IPS DF 6.9 (cell line): ENCODE results near the gene FBXW7.

Experiments
- DNase-seq: peaks from one replicate; pipeline ENCODE4 v3.0.0-alpha.2; 2013; ENCODE audit warnings: low read depth, low spot score
- H3K27ac ChIP-seq: one replicate; pipeline ENCODE4 v1.5.1; 2013; ENCODE audit warnings: low read length, control low read depth
- H3K27me3 ChIP-seq: 2 replicates; pipeline ENCODE4 v1.6.1; 2013; ENCODE audit warnings: mild to moderate bottlenecking, low read length; ENCODE audit not compliant: control insufficient read depth, insufficient read depth
- H3K36me3 ChIP-seq: 2 replicates; pipeline ENCODE4 v1.6.1; 2013; ENCODE audit warnings: low read length; ENCODE audit not compliant: control insufficient read depth, insufficient read depth
- H3K4me1 ChIP-seq: 2 replicates; pipeline ENCODE4 v1.6.1; 2013; ENCODE audit warnings: low read length; ENCODE audit not compliant: control insufficient read depth, insufficient read depth
- H3K4me3 ChIP-seq: 2 replicates; pipeline ENCODE4 v1.5.1; 2013; ENCODE audit warnings: mild to moderate bottlenecking, low read length
- H3K9me3 ChIP-seq: 2 replicates; pipeline ENCODE4 v1.6.1; 2013; ENCODE audit warnings: low read length, inconsistent platforms; ENCODE audit not compliant: control insufficient read depth, insufficient read depth
- WGBS: extraction: QIAGEN DNeasy Blood & Tissue Kit; methylation state at CpG from one replicate; pipeline ENCODE4 v1.1.7; 2013; ENCODE audit warnings: mixed read lengths, missing lambda C conversion rate; ENCODE audit not compliant: insufficient read length, insufficient coverage; 5-methylcytosine and 5-hydroxymethylcytosine counted together

The FBXW7 gene

DNA sequence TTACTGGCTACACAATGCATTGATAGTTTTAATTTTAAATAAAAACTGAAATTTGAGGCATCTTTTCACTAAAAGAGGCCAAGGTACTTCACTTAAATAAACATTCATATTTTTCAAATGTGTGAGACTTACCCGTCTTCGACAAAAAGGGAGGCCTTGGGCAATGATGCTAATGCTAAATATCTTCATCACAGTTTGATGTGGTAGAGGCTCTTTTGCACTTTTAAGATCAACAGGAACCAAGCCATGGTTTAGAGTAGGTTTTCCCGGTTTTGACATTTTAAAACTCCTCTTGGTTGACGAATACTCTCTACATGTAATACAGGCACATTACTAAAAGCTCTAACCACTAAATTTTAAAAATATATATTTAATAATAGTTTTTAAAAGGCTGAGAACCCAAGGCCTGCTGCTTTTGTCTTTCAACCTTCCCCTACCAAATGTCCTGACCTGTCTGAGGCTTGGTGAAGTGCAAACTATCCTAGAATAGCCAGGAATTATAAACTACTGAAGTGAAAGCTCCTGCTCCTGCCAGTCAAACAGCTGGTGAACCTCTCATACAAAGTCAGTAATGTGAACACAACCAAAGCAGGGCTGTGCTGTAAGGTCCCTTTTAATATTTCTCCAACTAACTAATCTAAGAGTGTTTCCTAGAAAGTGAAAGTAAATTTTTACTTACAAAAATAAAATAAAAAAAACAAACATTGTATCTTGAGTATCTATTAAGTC is 153.7 kb downstream of the FBXW7 start:
- Histone ChIP-seq H3K4me1 (0 out of 2 replicates have a peak, but pooled peaks cover 1% of the 10 kb centered on the region), H3K9me3 (no peaks in the 10 kb centered on the region), H3K27ac (no peak overlapping the region), H3K27me3 (no peaks in the 10 kb centered on the region), H3K36me3 (no peaks in the 10 kb centered on the region), H3K4me3 (no peak overlapping the region)
- DNase-seq = no peak
- no CpG with 5 or more reads among the region's 4 CpGs for WGBS

DNA sequence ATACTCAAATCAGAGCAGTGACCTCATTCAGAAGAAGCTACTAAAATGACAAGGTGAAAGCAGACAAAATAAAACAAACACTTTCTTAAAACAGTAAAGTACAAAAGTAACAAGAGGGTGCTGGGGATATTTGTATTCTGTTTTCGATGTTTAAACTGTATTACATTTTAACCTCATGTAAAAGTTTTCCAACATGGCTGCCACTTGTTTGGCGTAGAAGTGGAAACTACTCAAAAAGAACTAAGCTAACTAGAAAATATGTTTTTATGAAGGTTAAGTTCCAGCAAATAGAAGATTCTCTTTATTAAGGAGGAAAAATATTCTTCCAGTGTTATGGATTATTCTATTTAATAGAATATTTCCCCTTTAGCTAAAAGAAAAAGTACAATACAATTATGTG is 155.0 kb downstream of the FBXW7 start:
- H3K36me3 ChIP-seq = no peaks in the 10 kb centered on the region
- H3K27ac ChIP-seq = no peak overlapping the region
- WGBS = no CpG with 5 or more reads among the region's 2 CpGs
- H3K27me3 ChIP-seq = no peaks in the 10 kb centered on the region
- DNase-seq = no peak
- H3K4me3 ChIP-seq = no peak overlapping the region
- 0 out of 2 replicates have a peak, but pooled peaks cover 1% of the 10 kb centered on the region for H3K4me1 ChIP-seq
- H3K9me3 ChIP-seq = no peaks in the 10 kb centered on the region

DNA sequence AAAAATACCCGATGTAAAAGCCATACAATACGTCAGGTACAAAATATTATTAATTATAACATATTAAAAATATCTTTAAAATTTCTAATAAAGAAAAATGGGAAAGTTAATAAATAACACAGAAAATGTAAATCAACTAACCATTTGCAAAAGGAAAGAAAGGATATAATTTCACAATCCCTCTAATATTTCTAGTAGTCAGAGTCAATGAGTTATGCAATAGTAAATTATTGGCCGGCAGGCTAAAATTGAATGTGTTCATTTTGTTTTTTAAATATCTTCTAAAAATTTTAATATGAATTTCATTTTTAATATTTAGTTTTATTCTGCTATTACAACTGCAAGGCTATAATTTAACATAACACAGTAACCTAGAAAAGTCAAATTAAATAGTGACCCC is 155.7 kb downstream of the FBXW7 start:
- Histone ChIP-seq H3K4me3 (no peak overlapping the region), H3K36me3 (no peaks in the 10 kb centered on the region), H3K9me3 (no peaks in the 10 kb centered on the region), H3K4me1 (0 out of 2 replicates have a peak, but pooled peaks cover 1% of the 10 kb centered on the region), H3K27me3 (no peaks in the 10 kb centered on the region), H3K27ac (no peak overlapping the region)
- WGBS = no CpG with 5 or more reads among the region's 3 CpGs
- DNase-seq = no peak

DNA sequence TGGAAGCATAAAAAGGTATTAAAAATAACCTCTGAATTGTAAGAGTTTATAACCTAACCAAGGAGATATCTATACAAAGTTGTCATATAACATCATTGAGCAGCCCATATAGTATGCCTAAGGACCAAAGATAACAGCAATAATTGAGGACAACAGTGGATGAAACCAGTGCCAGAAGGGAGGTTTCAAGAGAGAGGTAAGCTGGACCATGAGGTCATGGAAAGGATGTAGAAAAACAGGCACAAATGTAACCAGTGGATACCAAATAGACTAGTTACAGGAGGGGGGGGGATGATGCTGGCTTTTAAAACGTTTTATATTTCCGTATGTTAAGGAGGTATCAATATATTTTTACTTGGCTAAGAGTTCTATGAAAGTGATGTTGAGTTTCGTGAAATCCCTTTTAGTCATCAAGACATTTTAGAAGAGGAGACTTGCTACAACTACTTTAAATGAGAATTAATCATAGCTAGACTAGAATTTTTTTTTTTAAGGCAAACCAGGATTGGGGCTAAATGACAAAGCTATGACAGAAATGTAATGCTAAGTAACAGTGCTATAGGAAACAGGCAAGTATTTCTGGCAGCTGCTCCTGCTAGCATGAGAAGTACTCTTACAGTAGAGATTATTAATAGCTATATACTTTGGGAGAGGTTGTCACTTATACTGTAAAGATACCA is 161.1 kb downstream of the FBXW7 start:
- H3K4me3 ChIP-seq = no peak overlapping the region
- no peaks in the 10 kb centered on the region for H3K4me1 ChIP-seq
- no peak for DNase-seq
- WGBS = no CpG with 5 or more reads among the region's 3 CpGs
- H3K27me3 ChIP-seq = no peaks in the 10 kb centered on the region
- H3K36me3 ChIP-seq = no peaks in the 10 kb centered on the region
- no peak overlapping the region for H3K27ac ChIP-seq
- H3K9me3 ChIP-seq = no peaks in the 10 kb centered on the region

DNA sequence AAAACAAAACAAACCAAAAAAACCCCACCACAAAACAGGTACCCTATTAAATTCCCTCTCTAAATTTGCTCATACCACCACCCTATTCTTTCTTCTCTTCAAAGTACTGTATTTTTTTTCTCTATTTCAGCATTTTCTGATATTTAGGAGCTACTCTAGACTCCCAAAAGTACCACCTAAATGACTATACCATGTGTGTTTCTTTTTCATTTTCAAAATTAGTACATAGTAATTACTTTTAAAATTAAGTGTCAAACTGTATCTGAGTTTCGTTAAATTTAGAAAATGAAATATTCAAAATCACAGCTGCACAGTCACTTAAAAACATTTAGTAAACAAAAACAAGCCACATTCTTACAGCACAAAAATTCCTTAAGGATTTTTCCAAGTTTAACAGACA is 161.7 kb downstream of the FBXW7 start:
- Histone ChIP-seq H3K9me3 (no peaks in the 10 kb centered on the region), H3K36me3 (no peaks in the 10 kb centered on the region), H3K4me1 (no peaks in the 10 kb centered on the region), H3K27me3 (no peaks in the 10 kb centered on the region), H3K4me3 (no peak overlapping the region), H3K27ac (no peak overlapping the region)
- WGBS = no CpG with 5 or more reads among the region's 1 CpG
- no peak for DNase-seq

DNA sequence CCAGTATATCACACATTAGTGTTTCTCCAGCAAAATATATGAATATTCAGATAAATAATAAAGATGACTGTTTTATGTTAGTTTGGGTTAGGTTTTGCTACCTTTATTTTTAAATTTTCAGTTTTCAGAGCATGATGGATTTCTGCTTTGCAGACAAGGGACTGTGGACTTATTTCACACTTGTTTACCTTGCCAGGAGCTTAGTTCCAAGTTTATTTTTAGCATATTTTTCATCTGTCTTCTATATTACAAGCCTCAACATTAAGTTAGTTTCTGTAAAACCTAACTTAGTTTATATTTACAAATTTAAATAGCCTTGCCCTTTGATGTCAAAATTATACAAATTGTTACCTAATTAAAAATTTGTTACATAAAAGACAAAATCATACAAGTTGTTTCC is 163.4 kb downstream of the FBXW7 start:
- DNase-seq = no peak
- H3K9me3 ChIP-seq = no peaks in the 10 kb centered on the region
- H3K4me3 ChIP-seq = no peak overlapping the region
- no peaks in the 10 kb centered on the region for H3K36me3 ChIP-seq
- H3K27ac ChIP-seq = no peak overlapping the region
- no peaks in the 10 kb centered on the region for H3K27me3 ChIP-seq
- no peaks in the 10 kb centered on the region for H3K4me1 ChIP-seq

DNA sequence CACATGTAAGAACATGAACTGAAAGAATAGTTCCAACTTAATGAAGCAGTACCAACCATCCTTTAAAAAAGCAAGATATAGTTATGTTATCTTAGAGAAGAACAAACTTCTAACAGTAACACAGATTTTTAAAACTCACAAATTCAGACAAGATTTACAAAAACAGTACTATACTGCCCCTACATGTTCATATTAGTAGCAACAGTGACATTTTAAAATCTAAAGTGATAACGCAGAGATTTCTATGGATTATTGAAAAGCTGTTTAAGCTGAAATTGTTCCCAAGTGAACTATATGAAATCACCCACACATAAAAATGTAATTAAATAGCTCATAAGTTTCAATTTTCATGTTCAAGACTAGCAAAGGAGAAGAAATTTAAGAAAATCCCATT is 166.0 kb downstream of the FBXW7 start:
- no CpG with 5 or more reads among the region's 1 CpG for WGBS
- DNase-seq = no peak

DNA sequence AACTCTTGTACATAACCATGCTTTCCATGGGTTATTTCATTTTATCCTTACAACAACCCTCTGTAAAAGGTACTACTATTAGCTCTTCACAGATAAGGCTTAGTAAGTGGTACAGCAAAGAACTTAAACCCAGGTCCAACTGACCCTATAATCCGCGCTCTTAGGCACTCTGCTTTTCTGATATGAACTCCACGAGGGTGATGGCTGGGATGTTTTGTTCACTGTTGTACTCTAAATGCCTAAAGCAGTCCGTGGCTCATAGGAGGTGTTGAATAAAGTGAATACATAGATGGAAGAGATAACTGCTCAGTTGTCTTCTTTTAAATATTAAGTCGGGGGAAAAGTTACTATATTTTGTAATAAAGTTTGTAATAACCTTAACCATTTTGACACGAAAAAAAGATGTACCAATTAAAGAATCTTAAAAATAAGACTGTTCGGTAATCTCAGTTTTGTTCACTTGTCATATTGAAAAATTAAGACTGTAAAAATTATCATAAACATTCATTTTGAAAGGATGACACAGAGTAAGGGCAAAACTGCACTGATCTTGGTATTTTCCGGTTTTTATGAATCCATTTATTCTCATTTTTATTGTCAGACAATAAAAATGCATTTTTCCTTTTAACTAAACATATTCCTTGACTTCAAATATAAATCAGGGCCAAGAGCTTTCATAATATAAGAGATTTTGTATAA is 166.5 kb downstream of the FBXW7 start:
- Histone ChIP-seq H3K27me3 (no peaks in the 10 kb centered on the region), H3K4me1 (no peaks in the 10 kb centered on the region)
- DNase-seq = no peak

More for the DNA sequence above, 166.0 kb downstream of the FBXW7 start:
- Histone ChIP-seq H3K27me3 (no peaks in the 10 kb centered on the region), H3K36me3 (no peaks in the 10 kb centered on the region), H3K27ac (no peak overlapping the region), H3K9me3 (no peaks in the 10 kb centered on the region), H3K4me3 (no peak overlapping the region), H3K4me1 (no peaks in the 10 kb centered on the region)

DNA sequence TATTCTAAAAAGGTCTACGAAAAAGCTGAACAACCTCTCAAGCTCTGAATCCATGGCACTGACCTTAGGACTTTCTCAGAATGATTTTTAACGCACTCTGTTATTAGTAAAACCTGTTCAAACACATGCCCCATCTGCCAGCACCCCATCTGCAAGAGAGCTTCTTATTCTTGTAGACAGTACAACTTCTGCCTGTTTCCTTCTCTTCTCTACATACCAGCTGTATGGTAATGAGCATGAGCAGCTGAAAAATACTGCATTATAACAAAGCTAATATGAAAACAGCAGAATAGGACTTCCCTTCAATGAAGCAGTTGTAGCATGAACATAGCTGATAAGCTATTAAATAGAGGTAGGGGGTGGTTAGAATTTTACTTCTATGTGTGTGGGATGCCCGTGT is 167.9 kb downstream of the FBXW7 start:
- H3K27ac ChIP-seq = no peak overlapping the region

More for the DNA sequence above, 166.5 kb downstream of the FBXW7 start:
- Histone ChIP-seq H3K36me3 (no peaks in the 10 kb centered on the region), H3K9me3 (no peaks in the 10 kb centered on the region), H3K27ac (no peak overlapping the region), H3K4me3 (no peak overlapping the region)
- whole genome bisulfite sequencing = no CpG with 5 or more reads among the region's 8 CpGs

DNA sequence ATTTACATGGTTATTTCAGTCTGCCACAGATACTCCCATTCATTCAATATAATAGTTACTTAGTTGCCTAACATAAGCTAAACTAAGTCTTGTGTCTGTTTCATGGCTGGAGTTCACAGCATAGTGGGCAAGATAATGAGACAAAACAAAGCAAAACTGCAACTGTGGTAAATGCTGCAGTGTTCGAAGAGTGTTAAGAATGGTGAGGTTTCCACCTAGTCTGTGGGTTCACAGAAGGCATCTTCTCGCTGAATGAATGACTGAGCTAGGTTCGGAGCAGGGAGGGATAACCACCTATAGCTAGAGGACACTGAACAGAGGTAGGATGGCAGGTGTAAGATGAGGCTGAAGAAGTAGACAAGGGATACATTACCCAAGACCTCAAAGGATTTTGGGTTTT is 171.0 kb downstream of the FBXW7 start:
- Histone ChIP-seq H3K4me3 (no peak overlapping the region), H3K27ac (no peak overlapping the region), H3K27me3 (no peaks in the 10 kb centered on the region), H3K36me3 (no peaks in the 10 kb centered on the region), H3K9me3 (no peaks in the 10 kb centered on the region), H3K4me1 (no peaks in the 10 kb centered on the region)
- no CpG with 5 or more reads among the region's 3 CpGs for WGBS
- no peak for DNase-seq

More for the DNA sequence above, 167.9 kb downstream of the FBXW7 start:
- Histone ChIP-seq H3K9me3 (no peaks in the 10 kb centered on the region), H3K27me3 (no peaks in the 10 kb centered on the region), H3K4me3 (no peak overlapping the region), H3K4me1 (no peaks in the 10 kb centered on the region), H3K36me3 (no peaks in the 10 kb centered on the region)
- no CpG with 5 or more reads among the region's 3 CpGs for WGBS
- no peak for DNase-seq
